DMS53 treated with DMSO at 0.1 percent for 48 hours (cell line): ENCODE data around the gene RNASEH2A.

Experiments used
- DNase-seq: peaks from one replicate; lab custom pipeline; 2025; ENCODE audit not compliant: unreplicated experiment; lab: John Stamatoyannopoulos, UW

Gene RNASEH2A

DNA sequence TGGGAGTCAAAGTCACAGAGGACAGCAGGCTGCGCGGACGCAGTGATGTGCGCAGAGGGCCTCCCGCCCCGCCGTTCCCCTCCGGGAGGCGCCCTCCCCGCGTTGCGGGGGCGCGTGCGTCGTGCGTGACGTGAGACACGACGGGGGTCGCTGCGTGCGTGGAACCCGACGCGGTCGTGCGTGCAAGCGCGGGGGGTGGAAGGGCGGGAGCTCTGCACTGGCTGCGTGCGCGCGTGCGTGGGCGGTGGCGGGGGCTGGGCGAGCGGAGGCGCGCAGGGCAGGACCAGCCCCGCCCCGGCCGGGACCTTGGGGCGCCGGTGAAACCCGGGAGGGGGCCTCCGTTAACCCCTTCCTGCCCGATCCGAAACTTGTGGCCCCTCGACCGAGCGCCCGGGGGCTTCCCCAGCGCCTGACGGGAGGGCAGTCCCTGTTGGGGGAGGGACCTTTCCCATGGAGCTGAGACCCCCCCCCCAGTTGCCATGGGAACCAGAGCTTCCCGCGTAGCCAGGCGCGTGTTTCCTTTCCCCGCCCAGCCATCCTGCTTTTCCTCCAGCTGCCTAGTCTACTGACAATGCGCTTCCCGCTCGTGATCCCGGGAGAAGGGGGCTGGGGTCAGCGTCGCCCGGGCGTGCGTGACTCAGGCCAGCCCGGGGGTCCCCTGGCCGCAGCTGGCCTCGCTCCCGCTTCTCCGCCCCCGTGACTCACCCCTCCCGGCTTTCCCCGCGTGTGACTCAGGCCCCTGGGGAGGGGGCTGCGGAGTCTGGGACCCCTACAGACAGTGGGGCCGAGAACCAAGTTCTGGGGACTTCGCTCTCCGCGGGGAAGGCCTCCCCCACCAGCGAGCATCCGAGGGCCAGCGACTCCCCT is 23.7 kb upstream of the RNASEH2A start:
- DNase-seq, result no peak

DNA sequence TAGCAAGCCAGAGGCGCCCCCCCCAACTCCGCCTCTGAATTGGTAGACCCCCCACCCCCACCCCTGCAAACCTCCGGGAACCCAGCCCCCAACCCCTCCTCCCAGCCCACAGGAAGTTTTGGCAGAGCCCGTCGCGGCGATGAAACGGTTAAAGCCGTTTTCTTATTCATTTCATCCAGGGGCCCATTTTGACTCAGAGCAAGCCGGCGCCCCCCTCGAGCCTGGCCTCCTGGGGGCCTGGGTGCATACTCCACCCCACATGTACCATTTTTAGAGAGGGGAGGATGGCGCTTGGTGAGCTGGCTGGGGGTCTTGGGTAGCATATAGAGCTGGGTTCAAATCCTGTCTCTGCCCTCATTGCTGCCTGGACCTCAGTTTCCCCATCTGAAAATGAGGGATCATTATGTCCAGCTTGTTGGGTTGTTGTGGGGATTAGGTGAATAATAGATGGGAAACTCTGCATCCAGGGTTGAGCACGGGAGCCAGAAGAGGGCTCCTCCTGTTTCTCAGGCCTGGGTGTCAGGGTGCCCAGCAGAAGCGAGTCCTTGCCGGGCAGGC is 23.0 kb upstream of the RNASEH2A start:
- no peak for DNase-seq

DNA sequence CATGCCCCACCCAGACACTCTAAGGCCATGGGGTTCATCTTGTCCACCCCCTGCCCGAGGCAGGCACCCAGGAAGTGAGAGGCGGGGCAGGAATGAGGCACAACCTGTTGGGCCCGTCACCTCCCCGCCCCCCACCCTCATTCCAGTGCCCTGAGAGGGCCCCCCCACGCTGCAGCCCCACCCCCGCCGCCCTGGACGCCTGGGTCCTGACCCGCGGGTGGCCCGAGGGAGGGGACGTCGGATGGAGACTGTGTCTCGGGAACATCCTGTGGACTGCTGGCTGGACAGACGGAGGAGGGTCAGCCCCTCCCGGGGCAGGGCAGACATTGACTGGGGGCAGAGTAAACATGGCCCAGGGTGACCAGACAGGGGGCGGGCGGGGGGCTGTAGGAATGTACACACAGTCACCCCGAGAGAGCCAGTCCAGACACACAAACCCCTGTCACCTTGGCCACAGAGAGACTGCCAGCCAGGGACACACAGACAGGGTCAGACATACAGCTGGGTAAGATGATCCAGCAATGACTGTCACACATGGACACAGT is 22.5 kb upstream of the RNASEH2A start:
- no peak for DNase-seq

DNA sequence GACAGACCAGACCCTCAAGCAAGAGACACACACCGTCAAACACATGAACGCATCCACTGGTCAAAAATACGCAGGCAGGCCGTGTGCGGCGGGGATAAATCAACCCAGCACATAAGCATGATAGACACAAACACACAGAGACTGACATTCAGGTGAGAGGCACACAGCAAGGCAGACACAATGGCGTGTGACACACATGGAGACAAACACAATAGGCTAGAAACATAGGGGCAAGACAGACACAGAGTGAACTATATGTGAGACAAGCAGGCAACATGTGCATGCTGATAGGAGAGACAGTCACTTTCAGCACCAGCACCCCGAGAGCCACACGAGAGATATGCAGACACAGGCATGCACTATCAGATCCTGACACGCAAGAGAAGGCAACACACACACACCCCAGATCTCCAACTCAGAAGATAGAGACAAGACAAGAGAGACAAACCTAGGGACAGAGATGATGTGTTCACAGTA is 22.0 kb upstream of the RNASEH2A start:
- DNase-seq, result no peak

DNA sequence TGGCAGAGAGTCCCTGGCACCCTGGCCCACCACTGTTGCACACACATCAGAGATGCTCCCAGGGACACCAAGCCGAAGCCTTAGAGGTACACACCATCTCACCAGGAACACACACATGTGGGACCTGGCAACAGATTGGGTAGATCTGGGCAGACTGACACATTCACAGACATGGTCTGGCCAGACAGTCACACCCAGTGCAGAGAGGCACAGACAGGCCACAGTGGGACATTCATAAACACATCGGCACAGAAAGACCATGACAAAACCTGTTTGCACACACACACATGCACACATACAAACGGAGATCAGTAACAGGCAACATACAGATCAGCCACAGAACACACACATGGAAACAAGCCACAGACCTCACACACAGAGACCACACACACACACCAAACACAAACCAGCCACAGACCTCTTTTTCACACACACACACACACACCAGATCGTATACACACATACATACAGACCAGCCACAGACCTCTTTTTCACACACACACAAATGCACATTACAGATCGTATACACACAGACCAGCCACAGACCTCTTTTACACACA is 21.4 kb upstream of the RNASEH2A start:
- no peak for DNase-seq

DNA sequence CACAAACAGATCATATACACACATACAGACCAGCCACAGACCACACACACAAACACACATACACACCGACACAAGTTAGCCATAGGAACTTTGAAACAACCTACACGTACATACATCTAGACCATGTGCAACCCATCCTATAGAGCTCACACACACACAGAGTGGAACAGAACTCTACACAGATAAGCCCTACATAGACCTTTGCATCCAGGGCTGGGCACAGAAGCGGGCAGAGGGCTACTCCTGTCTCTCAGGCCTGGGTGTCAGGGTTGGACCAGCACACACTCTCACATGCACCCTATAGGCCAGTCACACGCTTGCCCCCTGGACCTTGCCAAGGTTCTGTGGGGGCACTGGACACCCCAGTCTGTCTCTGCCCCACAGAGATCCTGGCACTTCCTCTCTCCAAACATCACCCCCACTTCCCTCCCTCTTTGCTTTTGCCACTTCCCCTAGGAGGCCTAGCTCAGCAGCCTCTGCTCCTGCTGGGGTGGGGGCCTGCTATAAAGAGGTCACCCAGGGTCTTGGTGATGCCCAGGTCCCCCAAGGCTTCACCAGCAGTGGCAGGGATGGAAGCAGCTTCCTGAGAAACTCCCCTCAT is 20.9 kb upstream of the RNASEH2A start:
- no peak for DNase-seq

DNA sequence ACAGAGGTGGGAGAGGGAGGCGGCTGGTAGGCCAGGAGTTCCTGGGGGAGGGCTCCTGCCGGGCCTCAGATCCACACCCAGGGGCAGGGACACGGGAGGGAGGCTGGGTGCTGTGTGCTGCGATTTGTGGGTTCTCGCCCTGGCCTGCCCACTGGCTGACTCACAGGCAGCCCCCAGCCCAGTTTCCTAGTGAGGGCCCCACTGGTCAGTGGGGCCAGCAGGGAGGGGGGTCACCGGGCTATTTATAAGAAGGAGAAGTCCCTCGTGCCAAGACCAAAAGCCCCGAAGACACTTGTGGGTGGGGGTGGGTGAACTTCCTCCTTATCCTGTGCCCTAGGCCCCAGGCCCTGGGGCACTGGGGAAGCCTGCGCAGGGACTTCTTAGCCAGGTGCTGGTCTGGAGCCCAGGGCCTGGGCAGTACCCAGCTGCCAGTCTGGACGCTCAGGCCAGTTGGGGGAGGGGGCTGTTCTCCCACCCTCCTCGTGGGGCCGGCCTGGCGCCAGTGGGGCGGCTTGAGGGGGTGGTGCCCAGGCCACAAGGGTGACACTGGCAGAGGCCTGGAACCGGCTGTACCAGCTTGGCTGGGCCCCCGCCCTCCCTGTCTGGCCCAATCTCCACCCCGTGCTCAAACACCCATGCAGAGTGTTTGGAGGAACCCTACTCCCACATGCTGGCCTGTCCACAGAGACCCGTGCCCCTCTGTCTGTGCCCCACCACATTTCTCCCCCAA is 20.1 kb upstream of the RNASEH2A start:
- DNase-seq, result no peak

DNA sequence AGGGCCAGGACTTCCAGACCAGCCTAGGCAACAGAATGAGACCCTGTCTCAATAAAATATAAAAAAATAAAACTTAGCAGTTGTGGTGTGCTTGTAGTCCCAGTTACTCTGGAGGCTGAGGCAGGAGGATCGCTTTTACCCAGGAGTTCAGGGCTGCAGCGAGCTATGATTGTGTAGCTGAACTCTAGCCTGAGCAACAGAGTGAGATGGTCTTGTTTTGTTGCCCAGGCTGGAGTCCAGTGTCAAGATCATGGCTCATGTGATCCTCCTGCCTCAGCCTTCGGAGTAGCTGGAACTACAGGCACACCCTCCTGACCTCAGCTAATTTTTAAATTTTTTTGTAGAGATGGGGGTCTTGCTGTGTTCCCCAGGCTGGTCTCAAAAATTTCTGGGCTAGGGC is 19.4 kb upstream of the RNASEH2A start:
- DNase-seq, result no peak

DNA sequence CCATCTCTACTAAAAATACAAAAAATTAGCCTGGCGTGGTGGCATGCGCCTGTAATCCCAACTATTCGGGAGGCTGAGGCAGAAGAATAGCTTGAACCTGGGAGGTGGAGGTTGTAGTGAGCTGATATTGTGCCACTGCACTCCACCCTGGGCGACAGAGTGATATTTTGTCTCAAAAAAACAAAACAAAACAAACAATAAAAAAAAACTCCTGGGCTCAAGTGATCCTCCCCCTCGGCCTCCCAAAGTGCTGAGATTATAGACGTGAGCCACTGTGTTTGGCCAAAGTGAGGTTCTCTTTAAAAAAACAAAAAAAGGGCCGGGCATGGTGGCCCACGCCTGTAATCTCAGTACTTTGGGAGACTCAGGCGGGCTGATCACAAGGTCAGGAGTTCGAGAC is 18.9 kb upstream of the RNASEH2A start:
- no peak for DNase-seq

DNA sequence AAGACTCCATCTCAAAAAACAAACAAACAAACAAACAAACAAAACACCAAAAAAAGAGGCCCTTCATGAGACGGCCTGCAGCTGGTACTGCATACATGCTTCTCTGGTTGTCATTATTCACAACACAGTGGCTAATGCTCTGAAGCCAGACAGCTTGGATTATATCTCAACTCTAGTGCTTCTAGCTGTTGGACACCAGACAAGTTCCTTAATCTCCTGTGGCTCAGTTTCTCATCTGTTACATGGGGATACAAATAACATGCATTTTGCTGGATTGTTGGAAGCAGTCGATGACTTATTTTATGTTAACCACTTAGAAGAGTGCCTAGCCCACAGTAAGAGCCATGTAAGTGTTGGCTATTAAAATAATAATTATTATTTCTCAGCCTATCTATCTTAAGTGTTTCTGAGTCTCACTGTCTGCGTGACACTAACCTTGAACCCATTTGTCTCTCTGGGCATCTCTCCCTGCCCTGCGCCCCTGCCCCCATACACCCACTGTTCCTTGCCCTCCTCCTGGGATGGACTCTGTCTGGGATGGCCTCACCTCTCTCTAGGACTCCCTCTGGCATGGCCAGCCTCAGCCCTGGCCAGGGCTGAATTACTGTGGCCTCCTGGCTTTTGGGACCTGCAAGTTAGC is 18.2 kb upstream of the RNASEH2A start:
- no peak for DNase-seq

DNA sequence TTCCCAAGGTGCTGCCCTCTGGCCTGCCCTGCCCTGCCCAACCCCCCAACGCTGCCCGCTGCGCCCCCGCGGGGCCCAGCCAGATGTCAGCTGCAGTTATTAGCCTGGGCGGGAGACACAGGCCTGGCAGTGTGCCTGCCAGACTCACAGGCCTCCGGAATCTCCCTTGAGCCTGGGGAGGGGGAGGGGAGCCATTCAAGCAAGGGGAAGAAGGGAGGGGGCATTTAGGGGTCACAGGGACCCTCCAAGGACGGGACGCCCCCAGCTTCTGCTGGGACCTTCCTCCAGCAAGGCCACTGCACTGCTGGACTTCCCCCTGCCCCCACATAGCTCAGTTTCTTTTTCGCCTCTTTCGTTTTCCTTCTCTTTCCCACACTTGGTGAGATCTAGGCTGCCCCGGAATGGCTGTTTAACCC is 17.7 kb upstream of the RNASEH2A start:
- DNase-seq, result peak; percentile 10

DNA sequence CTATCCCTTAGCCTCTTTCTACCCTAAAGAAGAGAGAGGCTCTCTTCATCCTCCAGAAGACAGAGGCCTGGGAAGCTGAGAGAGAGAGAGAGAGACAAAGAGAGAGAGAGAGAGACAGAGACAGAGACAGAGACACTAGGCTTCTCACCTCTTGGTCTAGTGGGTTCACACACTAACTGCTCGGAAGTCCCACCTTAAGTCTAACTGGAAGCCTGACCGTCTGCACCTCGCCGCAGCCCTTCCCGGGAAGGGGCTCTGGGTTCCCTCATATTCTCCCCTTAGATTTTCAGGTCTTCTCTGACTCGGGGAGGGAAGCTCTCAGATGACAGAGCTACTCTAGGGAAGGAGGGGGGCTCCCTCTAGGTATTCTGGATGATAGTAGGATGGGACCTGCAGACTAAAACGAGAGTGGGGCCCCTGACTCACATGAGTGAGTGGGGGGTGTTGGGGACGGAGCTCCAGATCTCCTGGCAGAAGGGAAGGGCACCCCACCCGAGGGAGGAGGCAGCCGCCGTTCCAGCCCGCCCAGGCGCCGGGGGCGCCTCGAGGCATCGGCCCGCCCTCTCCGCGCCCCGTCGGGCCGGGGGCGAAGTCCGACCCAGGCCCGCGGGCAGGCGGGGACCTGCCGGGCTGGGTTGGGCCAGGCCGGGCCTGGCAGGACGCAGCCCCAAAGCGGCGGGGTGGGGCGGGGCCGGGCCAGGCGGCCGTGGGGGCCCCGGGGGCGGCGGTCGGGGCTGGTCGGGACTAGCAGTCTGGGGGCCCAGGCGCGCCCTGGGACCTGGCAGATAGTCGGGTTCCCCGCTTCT is 17.1 kb upstream of the RNASEH2A start:
- DNase-seq, result no peak

DNA sequence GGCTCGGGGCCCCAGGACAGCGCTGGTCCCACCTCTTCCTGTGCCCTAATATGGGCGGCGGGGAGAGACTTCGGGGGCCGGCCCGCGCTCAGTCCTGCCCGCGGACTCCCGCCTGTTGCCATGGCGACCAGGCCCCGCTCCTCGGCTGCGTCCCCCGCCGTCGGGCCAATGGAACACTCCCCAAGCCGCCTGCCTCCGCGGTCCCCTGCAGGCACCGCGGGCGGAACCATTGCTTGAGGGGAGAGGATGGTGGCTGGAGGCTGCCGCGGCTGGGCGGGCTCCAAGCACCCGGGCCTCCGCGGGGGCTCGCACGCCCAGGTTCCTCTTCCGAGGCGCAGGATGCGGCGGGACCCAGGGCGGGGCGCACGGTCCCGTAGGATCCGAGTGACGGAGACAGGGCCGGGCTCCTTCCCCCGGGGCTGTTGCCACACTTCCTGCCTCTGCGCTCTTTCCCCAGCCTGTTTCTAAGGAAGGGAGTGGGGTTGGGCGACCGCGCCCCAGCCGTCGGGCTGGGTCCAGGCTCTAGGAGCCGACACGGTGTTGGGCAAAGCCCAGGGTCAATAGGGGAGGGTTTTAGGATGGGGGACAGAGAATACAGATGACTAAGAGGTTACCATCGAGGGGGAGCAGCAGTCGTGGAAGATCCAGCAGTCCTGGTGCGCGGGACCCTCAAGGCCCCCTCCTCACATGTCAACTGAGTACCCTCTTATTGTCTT is 16.3 kb upstream of the RNASEH2A start:
- DNase-seq, result peak; percentile 89

DNA sequence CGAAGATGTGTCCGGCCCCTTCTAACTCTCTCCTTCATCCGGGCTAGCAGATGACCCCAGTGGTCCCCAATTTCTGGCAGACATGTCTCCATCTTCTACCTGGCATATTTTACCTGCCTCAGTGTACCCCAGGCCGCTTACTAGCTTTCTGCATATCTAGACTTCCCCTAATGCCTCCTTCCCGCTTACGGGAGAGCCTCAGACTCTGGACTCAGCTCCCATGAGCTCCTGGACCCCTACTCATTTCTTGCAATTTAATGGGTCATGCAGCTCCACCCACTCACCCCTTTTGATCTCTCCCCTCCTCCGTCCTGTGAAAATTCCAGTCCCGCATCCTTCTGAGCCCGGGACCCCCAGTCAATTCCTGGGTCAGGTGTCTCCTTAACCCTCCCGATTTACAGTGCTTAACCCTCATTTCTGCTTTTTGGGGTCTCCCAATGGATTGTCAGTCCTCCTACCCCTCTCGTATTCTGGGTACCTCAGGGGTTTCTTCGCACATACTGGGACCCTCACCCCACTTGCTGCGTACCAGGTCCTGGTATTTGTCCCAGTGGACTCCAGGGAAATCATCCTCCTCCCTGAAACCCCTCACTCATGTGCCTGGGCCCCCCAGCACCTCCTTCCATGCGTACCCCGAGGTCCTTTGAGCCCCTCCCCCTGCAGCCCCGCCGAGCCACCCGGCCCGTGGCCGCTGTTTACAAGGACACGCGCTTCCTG is 15.6 kb upstream of the RNASEH2A start:
- no peak for DNase-seq

DNA sequence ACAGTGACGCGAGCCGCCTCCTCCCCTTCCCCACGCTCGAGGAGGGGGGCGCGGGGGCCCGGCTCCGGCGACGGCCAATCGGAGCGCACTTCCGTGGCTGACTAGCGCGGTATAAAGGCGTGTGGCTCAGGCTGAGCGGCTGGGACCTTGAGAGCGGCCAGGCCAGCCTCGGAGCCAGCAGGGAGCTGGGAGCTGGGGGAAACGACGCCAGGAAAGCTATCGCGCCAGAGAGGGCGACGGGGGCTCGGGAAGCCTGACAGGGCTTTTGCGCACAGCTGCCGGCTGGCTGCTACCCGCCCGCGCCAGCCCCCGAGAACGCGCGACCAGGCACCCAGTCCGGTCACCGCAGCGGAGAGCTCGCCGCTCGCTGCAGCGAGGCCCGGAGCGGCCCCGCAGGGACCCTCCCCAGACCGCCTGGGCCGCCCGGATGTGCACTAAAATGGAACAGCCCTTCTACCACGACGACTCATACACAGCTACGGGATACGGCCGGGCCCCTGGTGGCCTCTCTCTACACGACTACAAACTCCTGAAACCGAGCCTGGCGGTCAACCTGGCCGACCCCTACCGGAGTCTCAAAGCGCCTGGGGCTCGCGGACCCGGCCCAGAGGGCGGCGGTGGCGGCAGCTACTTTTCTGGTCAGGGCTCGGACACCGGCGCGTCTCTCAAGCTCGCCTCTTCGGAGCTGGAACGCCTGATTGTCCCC is 14.9 kb upstream of the RNASEH2A start, which contains the start of gene JUNB:
JUNB (plus strand) TSS at position 142 of the 706 bp plus-strand sequence; CDS start at position 428, 286 bp downstream.
- peak; percentile 73 for DNase-seq

DNA sequence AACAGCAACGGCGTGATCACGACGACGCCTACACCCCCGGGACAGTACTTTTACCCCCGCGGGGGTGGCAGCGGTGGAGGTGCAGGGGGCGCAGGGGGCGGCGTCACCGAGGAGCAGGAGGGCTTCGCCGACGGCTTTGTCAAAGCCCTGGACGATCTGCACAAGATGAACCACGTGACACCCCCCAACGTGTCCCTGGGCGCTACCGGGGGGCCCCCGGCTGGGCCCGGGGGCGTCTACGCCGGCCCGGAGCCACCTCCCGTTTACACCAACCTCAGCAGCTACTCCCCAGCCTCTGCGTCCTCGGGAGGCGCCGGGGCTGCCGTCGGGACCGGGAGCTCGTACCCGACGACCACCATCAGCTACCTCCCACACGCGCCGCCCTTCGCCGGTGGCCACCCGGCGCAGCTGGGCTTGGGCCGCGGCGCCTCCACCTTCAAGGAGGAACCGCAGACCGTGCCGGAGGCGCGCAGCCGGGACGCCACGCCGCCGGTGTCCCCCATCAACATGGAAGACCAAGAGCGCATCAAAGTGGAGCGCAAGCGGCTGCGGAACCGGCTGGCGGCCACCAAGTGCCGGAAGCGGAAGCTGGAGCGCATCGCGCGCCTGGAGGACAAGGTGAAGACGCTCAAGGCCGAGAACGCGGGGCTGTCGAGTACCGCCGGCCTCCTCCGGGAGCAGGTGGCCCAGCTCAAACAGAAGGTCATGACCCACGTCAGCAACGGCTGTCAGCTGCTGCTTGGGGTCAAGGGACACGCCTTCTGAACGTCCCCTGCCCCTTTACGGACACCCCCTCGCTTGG is 14.1 kb upstream of the RNASEH2A start:
- peak; percentile 50 for DNase-seq

DNA sequence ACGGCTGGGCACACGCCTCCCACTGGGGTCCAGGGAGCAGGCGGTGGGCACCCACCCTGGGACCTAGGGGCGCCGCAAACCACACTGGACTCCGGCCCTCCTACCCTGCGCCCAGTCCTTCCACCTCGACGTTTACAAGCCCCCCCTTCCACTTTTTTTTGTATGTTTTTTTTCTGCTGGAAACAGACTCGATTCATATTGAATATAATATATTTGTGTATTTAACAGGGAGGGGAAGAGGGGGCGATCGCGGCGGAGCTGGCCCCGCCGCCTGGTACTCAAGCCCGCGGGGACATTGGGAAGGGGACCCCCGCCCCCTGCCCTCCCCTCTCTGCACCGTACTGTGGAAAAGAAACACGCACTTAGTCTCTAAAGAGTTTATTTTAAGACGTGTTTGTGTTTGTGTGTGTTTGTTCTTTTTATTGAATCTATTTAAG is 13.5 kb upstream of the RNASEH2A start:
- DNase-seq, result peak; percentile 29
